HEK293T (cell line): ENCODE measurements around the gene FN1.

Experiments used
- CTCF ChIA-PET: fragments of 350-600 bp; formaldehyde crosslinking; extraction: SDS; loops from one replicate; lab custom pipeline; 2021; ENCODE audit warnings: antibody characterized with exemption, inconsistent platforms; lab: Yijun Ruan, JAX
- POLR2A ChIA-PET: fragments of 350-600 bp; formaldehyde crosslinking; extraction: SDS; loops from one replicate; lab custom pipeline; 2020; ENCODE audit warnings: antibody characterized with exemption, inconsistent platforms; lab: Yijun Ruan, JAX
- DNase-seq: peaks from one replicate; pipeline ENCODE4 v3.0.0; 2012; ENCODE audit warnings: mixed read lengths; ENCODE audit errors: extremely low spot score
- ARNT ChIP-seq: fragments of 450-650 bp; IDR thresholded peaks from 2 replicates; pipeline ENCODE4 v1.6.1; 2017; ENCODE audit warnings: mild to moderate bottlenecking
- BHLHE40 ChIP-seq: fragments of 450-650 bp; IDR thresholded peaks from 2 replicates; pipeline ENCODE4 v1.6.1; 2016; ENCODE audit warnings: mild to moderate bottlenecking, moderate library complexity, borderline replicate concordance
- CTBP1 ChIP-seq: fragments of 450-650 bp; IDR thresholded peaks from 2 replicates; pipeline ENCODE4 v1.6.1; 2016; ENCODE audit warnings: borderline replicate concordance
- ELF4 ChIP-seq: fragments of 450-650 bp; IDR thresholded peaks from 2 replicates; pipeline ENCODE4 v1.6.1; 2017; ENCODE audit warnings: antibody characterized with exemption
- FOXA1 ChIP-seq: fragments of 450-650 bp; IDR thresholded peaks from 2 replicates; pipeline ENCODE4 v1.6.1; 2016; ENCODE audit warnings: mild to moderate bottlenecking
- FOXK2 ChIP-seq: fragments of 450-650 bp; IDR thresholded peaks from 2 replicates; pipeline ENCODE4 v1.6.1; 2016; ENCODE audit warnings: mild to moderate bottlenecking
- FOXM1 ChIP-seq: fragments of 450-650 bp; IDR thresholded peaks from 2 replicates; pipeline ENCODE4 v1.6.1; 2017; ENCODE audit warnings: mild to moderate bottlenecking, borderline replicate concordance
- HDGF ChIP-seq: fragments of 450-650 bp; IDR thresholded peaks from 2 replicates; pipeline ENCODE4 v1.6.1; 2017; ENCODE audit warnings: antibody characterized with exemption, borderline replicate concordance
- L3MBTL2 ChIP-seq: fragments of 450-650 bp; conservative IDR thresholded peaks from 2 replicates; pipeline ENCODE4 v1.6.1; 2016; ENCODE audit warnings: mild to moderate bottlenecking
- LEF1 ChIP-seq: fragments of 450-650 bp; IDR thresholded peaks from 2 replicates; pipeline ENCODE4 v1.6.1; 2017; ENCODE audit warnings: mild to moderate bottlenecking, borderline replicate concordance
- NFRKB ChIP-seq: fragments of 450-650 bp; IDR thresholded peaks from 2 replicates; pipeline ENCODE4 v1.6.1; 2016; ENCODE audit warnings: mild to moderate bottlenecking, moderate library complexity
- SP1 ChIP-seq: fragments of 450-650 bp; IDR thresholded peaks from 2 replicates; pipeline ENCODE4 v1.6.1; 2017
- SUZ12 ChIP-seq: fragments of 450-650 bp; IDR thresholded peaks from 2 replicates; pipeline ENCODE4 v1.6.1; 2016; ENCODE audit warnings: mild to moderate bottlenecking
- TARDBP ChIP-seq: fragments of 450-650 bp; IDR thresholded peaks from 2 replicates; pipeline ENCODE4 v1.6.1; 2016
- ZNF384 ChIP-seq: fragments of 450-650 bp; IDR thresholded peaks from 2 replicates; pipeline ENCODE4 v1.6.1; 2016
- TF ChIP-seq, protein P1 (sequence below): fragments of 450-650 bp; IDR thresholded peaks from 2 replicates; pipeline ENCODE4 v1.6.1; 2016

Gene FN1

DNA sequence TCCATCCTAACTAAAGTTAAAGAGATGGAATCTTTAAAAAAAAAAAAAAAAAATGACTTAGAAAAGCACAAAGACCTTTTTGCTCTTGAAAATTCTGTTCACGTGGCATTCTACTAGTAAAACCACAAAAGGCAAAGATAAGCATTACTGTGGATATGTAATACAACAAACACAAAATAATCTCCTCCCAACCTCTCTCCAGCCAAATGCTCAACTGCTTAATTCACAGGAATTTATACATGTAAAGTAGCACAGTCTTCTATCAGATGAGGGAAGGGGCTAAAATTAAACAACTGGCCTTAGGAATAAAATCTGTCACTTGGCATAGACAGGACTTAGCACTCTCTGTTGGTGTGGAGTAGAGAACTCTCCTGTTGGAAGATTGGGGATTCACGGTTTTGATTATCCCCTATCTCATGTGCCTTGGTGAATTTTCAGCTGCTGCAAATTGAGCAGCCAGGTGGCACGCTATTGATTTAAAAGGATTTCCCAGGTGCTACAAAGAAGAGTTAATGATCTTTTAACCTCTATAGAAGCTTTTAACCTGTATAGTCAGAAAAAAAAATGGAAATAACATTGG, 66.6 kb downstream of the FN1 start:
- DNase-seq: no peak
- ChIA-PET POLR2A (no interaction called here), CTCF (no interaction called here)
- TF ChIP-seq NFRKB: no peak
- TF ChIP-seq HDGF: no peak
- no peak for TF ChIP-seq TARDBP
- no peak for TF ChIP-seq SP1
- no peak for TF ChIP-seq FOXA1
- TF ChIP-seq CTBP1: no peak
- TF ChIP-seq BHLHE40: no peak
- TF ChIP-seq SUZ12: no peak
- no peak for TF ChIP-seq L3MBTL2
- no peak for TF ChIP-seq FOXM1
- TF ChIP-seq, protein P1, sequence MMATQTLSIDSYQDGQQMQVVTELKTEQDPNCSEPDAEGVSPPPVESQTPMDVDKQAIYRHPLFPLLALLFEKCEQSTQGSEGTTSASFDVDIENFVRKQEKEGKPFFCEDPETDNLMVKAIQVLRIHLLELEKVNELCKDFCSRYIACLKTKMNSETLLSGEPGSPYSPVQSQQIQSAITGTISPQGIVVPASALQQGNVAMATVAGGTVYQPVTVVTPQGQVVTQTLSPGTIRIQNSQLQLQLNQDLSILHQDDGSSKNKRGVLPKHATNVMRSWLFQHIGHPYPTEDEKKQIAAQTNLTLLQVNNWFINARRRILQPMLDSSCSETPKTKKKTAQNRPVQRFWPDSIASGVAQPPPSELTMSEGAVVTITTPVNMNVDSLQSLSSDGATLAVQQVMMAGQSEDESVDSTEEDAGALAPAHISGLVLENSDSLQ: no peak
- TF ChIP-seq ZNF384: no peak

DNA sequence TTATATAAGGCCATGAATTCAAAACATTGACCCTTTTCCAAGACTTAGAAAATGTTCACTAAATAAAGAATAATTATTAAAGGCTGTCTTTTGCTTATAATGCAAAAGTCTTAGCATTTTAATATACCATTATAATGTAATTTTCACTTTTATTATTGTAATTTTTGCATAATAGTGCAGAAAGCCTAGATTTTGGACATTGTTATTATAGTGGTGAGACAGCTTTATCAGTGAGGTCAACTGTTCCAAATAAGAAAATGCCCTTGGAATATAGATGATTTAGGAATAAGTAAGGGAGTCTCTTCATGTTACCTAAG, 67.4 kb downstream of the FN1 start:
- CTCF ChIA-PET: interaction anchor here (0.6 kb wide), 1 partner anchor 11 kb away, joined by 3 read pairs; no protein-coding TSS in a partner anchor
- TF ChIP-seq BHLHE40 (no peak), SUZ12 (no peak), TARDBP (no peak), ELF4 (no peak), LEF1 (no peak), HDGF (no peak), NFRKB (no peak), FOXK2 (no peak), ZNF384 (no peak), ARNT (no peak), L3MBTL2 (no peak), CTBP1 (no peak), FOXA1 (no peak)
- TF ChIP-seq, protein P1: no peak

DNA sequence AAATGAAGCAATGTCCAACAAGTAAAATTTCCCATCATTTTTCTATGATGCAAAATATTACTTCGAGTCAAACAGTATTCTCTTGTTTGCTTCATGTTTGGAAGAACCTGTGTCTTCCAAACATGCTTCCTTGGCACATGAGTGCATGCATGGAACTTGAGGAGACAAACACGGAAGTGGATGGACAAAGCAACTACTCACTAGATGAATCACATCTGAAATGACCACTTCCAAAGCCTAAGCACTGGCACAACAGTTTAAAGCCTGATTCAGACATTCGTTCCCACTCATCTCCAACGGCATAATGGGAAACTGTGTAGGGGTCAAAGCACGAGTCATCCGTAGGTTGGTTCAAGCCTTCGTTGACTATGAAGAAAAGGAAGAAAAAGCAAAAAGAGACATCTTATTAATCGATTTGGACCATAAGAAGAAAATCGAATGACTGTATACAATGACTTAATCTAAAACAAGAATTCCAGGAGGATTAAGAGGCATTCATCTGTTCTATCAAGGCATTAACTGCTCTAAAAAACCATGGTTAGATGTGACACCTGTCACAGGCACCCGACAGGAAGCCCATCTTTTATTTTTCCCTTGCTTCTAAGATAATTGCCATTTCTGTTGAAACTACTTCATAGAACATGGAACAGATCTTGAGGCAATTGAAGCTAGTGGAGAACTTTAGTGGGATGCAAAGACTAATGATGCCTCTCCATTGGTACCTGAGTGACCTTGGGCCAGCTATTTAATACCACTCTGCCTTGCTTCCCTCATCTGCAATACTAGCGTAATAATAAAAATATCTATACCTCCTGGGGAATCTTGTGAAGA, 68.0 kb downstream of the FN1 start:
- POLR2A ChIA-PET: no interaction called here
- CTCF ChIA-PET: interaction anchor here (0.6 kb wide), 1 partner anchor 11 kb away, joined by 3 read pairs; no protein-coding TSS in a partner anchor
- no peak for DNase-seq
- TF ChIP-seq HDGF (no peak), FOXA1 (no peak), FOXM1 (no peak), ZNF384 (no peak), BHLHE40 (no peak), LEF1 (no peak), FOXK2 (no peak), NFRKB (no peak), ARNT (no peak), ELF4 (no peak), TARDBP (no peak), L3MBTL2 (no peak), CTBP1 (no peak), SUZ12 (no peak), SP1 (no peak)
- TF ChIP-seq, protein P1: no peak

More for the DNA sequence above, 67.4 kb downstream of the FN1 start:
- POLR2A ChIA-PET: no interaction called here
- no peak for DNase-seq

DNA sequence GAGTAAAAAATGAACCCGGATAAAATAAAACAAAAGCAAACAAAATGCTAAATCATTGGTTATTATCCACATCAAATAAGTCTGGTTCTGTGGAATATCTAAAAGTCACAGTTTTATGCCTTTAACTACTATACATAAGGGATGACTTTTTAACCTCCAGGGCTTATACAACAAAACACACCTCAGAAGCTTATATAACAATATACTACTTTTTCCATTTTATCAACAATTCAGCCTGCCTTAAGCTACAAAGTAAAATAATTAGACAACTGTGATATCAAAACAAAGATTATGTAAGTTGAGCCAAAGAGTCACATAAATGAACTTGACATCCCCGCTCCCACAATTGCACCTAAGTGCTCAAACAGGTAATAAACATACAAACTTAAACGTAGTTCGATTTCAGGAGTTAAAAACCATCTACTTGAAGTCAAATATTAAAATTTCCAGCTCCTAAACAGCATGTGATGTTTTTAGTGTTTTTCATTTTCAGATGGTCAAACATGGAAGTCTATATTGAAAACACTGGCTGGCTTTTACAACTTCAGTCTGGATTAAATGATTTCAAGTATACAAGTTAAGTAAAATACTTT, 69.3 kb downstream of the FN1 start:
- POLR2A ChIA-PET: no interaction called here
- CTCF ChIA-PET: no interaction called here
- no peak for DNase-seq
- TF ChIP-seq SP1 (no peak), ZNF384 (no peak), TARDBP (no peak), ELF4 (no peak), LEF1 (no peak), BHLHE40 (no peak), CTBP1 (no peak), NFRKB (no peak), HDGF (no peak), FOXA1 (no peak), L3MBTL2 (no peak)
- TF ChIP-seq, protein P1: no peak

DNA sequence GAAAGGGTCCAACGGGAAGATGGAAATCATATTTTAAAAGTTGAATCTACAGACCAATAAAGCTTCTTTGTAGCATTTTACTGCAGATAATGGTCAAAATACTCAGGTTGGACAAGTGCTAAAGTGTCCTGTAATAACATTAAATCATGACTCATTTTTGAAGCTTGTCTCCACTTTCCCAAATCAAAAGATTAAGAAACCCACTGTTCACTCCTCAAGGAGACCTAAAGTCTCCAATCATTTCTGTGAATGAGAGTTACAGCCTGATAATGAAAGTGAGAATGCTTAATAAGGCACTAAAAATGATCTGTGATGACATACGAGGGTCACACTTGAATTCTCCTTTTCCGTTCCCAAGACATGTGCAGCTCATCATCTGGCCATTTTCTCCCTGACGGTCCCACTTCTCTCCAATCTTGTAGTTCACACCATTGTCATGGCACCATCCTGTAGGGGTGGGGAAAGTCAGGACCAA, 70.6 kb downstream of the FN1 start:
- POLR2A ChIA-PET: no interaction called here
- DNase-seq: no peak
- CTCF ChIA-PET: no interaction called here
- TF ChIP-seq LEF1: no peak
- TF ChIP-seq NFRKB: no peak
- TF ChIP-seq FOXM1: no peak
- TF ChIP-seq CTBP1: no peak
- TF ChIP-seq ZNF384: no peak
- TF ChIP-seq FOXK2: no peak
- TF ChIP-seq TARDBP: no peak
- TF ChIP-seq FOXA1: no peak
- no peak for TF ChIP-seq ARNT
- TF ChIP-seq, protein P1: no peak
- TF ChIP-seq L3MBTL2: no peak
- no peak for TF ChIP-seq BHLHE40
- no peak for TF ChIP-seq SUZ12
- no peak for TF ChIP-seq SP1
- TF ChIP-seq HDGF: no peak
- no peak for TF ChIP-seq ELF4
